A549 (cell line): ENCODE data around the gene SUSD1.

Experiments used
- CEBPB ChIP-seq, 2 experiments: fragments of >200 bp in 1 of 2; sonication (Bioruptor Twin) in 1 of 2; formaldehyde crosslinking in 1 of 2; IDR thresholded peaks; 2 replicates each; pipeline ENCODE4 v1.6.1; 2012 to 2016
- CTCF ChIP-seq: fragments of >200 bp; sonication (Bioruptor Twin); formaldehyde crosslinking; IDR thresholded peaks from 3 replicates; pipeline ENCODE4 v1.5.1; 2016
- RFX5 ChIP-seq: fragments of 450-650 bp; IDR thresholded peaks from 2 replicates; pipeline ENCODE4 v1.7.1; 2014; ENCODE audit warnings: antibody characterized with exemption, mild to moderate bottlenecking, moderate library complexity

GRCh38 chr9:112005939-112006338 lies 169.2 kb downstream of the SUSD1 start:
- TF ChIP-seq CTCF: no peak
- no peak for TF ChIP-seq CEBPB (IDR thresholded peaks at IDR 0.05)
- no peak for TF ChIP-seq RFX5
